NCI-H510A (cell line): ENCODE data around the gene RFPL3.
"Not testable (repeated sequence)": the region's sequence is repeated elsewhere in the genome, so short reads cannot be mapped to it uniquely, and the experiment has no call there.

Source experiments
- DNase-seq: peaks from one replicate; lab custom pipeline; 2025; lab: John Stamatoyannopoulos, UW

Gene RFPL3

DNA sequence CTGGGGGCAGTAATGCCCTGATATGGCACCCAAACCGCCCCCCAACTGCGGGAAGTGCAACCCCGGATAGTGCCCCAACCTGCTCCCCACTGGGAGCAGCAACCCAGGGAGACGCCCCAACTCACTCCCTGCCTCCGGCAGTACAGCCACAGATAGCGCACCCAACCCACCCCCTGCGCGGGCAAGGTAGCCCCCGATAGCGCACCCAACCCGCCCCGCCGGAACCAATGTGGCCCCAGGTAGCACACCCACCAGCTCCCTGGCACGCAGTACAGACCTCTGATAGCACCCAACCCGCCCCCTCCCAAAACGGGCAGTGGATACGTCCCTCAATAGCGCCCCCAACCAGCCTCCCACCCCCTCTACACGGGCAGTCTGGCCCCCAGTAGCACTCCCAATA is 3.8 kb upstream of the RFPL3 start:
- no peak for DNase-seq

DNA sequence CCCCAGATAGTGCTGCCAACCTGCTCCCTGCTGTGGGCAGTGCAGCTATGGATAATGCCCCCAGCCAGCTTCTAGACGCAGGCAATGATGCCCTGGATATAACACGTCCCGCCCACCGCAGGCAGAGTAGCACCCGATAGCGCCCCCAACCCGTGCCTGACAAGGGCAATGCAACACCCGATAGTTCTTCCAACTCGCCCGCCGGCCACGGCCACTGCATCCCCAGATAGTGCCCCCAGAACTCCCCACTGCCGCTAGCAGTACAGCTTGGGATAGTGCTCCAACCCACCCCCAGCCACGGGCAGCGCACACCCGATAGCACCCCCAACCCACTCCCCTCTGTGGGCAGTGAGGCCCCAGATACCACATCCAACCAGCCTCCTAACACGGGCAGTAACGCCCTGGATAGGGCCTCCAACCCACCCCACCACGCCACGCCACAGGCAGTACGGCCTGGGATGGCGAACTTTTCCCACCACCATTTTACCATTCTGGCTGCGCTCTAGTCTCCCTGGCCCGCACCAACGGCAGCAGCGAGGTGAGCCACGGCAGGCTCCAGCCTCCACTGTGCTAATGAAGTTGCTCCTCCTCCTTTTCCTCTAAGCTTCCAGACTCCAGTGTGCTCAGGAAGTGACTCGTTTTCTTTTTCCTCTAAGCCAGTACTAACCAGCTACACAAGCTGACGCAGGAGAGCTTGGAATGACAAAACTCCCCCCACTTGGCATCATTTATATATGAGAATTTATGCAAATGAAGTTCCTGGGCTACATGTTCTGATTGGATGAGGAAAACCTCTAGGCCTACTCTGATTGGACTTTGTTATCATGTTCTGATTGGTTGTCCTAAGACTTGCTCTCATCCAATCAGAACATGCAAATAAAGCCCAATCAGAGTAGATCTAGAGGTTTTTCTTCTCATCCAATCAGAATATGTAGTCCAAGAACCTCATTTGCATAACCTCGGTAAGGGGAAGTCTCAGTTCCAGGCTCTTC is 3.0 kb upstream of the RFPL3 start:
- DNase-seq = no peak

DNA sequence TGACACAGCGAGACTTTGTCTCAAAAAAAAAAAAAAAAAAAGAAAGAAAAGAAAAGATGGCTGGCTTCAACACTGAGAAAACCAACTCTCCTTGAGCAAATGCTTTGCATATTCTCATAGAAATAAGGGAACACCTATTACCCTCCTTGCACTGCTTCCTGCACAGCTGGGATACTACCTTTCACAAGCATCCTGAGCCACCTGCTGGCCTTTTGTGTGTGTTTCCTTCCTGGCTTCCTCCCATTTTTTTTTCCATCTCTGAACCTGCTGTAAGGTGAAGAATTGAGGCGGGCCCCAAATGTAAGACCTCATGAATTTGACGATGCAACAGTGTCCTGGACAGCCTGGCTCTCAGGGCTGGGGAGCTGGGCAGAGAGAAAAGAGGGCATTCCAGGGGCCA is 1.9 kb upstream of the RFPL3 start:
- no peak for DNase-seq

DNA sequence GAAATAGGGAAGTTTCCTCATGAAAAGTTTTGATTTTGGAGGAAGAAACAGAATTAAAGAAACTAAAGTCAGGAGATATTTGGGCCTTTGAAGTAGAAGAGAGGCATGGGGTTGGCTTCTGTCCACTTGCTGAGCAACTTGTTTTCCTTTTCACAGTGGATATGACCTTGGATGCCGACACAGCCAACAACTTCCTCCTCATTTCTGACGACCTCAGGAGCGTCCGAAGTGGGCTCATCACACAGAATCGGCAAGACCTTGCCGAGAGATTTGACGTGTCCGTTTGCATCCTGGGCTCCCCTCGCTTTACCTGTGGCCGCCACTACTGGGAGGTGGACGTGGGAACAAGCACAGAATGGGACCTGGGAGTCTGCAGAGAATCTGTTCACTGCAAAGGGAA is 2.4 kb downstream of the RFPL3 start:
- DNase-seq = not testable (repeated sequence)

DNA sequence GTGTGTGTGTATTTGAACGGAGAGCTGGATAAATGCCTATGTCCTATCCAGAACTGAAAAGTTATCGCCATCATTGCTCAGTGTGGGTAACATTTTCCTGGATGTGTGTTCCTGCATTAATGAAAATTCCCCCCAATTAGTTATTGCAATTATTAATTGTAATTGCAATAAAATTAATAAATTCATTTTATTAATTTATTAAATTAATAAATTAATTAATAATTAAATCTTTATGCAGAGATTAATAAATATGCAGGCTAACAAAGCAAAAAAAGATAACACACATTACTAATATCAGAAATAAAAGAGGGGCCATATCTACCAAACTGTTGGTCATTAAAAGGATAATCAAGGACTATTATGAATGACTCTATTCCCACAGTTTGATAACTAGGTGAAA is 3.6 kb downstream of the RFPL3 start:
- no peak for DNase-seq

DNA sequence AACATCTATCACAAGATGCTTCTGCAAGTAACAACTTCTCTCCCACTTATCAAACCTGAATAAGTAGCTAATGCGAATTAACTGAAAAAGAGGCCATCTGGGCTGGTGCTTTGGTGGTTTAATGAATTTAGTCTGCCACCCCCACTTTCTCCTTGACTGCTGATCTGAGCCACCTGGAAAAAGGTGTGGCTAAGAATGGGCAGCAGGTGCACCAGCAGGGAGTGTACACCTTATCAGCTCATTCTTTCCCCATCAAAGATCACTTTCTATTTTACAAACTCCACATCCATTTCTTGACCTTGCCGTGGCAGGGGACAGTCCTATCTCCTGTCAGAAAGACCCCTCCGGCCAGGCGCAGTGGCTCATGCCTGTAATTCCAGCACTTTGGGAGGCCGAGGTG is 6.5 kb downstream of the RFPL3 start:
- DNase-seq = no peak

DNA sequence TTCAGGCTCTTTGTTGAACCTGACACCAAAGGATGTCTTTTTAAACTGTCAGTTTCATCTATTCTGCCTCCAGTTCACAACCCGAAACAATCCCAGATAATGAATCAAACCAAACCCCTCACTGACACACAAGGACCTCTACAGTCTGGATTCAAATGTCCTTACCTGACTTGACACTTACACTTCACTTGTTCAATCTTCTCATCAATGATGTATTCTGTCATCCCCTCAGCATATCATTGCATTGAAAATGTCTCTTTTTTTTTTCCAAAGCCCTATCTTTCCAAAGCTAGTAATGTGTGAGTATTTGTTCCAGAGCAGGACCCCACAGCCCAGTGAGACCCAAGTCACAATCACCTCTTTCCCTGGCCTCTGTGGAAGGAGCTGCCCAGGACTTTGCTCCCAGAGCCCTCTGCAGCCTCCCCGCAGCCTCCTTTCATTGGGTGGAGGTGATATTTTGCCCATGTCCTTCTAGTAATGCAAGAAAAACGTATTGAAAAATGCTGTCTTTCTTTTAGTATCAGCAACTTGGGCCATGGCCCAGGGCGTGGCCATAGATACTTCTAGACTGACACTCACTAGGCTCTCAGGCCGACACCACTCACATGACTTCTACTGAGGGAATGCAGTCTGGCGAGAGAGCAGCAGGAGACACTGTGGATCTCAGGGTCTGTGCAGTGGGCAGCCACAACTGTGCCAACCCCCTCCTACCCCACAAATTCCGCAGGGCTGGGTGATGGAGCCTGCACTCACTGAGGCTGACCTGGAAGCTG is 18.2 kb downstream of the RFPL3 start:
- no peak for DNase-seq

DNA sequence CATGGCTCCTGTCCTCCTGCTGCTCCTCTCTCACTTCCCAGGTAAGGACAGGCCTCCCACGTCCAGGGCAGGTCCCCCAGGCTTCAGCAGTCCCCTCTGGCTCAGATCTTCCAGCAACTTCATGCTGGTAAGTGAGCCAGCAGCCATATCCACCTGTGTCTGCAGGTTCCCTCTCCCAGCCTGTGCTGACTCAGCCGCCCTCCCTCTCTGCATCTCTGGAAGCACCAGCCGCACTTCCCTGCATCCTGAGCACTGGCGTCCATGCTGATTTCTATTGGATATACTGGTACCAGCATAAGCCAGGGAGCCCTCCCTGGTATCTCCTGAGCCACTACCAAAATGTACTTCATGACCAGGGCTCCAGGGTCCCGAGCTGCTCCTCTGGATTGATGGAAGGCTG is 19.0 kb downstream of the RFPL3 start:
- DNase-seq = no peak

DNA sequence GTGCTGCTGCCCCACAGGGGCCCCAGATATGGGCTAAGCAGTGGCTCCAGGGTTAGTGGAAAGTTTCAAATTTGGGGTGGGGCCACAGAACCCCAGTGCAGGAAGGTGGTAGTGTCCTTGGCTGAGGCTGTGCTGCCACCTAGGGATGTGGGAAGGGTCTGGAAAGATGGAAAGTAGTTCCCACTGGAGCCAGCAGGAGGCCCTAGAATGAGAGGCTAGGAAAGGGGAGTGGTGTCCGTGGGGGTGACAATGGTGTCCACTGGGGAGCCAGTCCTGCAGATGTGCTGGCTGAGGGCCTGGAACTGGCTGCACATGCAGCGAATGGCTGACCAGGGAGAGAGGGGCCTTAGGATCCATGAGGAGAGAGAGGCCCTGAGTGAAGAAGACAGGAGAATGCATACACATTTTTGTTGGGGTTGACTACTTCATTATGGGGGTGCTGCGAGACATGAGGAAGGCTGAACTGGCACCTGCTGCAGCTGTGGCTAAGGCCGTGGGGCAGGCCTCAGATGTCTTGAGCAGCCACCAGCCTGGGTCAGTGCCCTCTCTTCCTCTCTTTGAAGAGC is 21.1 kb downstream of the RFPL3 start:
- DNase-seq = no peak

DNA sequence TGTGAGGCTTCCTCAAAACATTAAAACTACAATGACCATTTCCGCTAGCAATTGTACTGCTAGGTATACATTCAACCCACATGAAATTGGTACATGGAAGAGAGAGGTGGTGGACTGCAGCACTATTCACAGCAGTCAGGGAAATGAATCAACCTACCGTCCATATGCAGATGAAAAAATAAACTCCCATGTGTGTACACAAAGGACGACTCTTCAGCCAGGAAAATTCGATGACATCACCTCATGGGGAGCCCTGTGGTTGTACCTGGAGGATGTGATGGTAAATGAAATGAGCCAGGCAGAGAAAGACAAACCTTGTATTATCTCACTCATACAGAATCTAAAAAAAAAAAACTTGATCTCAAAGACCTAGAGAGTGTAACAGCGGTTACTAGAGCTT is 23.3 kb downstream of the RFPL3 start:
- no peak for DNase-seq

DNA sequence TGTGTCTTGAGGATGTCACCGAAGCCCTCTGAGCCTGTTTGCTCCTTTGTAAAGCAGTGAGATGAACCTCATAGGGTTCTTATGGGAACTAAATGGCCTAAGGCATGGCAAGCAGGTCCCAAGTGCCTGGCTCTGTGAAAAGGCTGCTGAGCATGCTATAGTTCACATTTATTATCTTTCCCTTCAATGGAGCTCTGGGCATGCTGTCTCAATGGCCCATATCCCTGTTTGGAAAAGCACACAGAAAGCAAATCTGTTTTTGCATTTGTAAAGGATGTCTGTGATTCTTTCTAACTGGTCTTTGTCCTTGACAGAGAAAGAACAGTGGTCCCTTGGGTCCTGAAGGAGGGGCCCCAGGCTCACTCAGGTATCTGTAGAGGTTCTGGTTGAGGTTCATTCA is 28.0 kb downstream of the RFPL3 start:
- no peak for DNase-seq

DNA sequence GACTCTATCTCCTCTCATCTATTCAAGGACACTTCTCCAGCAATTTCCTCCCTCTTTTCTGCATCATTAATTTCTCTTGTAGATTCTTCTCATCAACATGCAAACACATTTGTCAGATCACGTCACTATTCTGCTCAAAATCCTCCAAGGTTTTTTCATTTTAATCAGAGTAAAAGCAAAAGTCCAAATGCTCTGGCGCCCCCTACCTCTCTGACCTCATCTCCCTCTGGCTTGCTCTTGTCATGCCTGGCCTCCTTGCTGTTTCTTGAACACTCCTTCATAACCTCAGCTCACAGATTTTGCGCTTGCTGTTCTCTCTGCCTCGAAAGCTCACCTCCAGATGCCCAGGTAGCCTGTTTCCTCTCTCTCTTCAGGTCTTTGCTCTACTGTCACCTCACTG is 32.0 kb downstream of the RFPL3 start:
- DNase-seq = no peak

DNA sequence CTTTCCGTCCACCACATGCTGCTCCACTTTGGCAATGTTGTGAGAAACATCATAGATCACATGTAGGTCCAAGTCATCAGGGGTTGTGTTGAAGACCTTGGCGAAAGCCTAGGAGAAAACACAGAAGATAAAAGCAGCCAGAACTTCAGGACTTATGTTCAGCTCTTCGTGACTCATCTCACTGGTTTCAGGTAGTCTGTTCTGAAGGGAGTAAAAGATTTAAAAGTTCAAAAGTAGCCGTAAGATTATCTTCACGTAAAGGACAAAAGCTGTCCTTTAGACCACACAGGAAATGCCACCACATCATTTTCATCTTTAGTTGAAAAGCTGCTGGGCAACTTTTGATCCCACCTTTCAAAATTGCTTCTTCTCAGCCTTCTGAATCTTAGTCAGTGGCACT is 37.4 kb downstream of the RFPL3 start:
- DNase-seq = no peak

DNA sequence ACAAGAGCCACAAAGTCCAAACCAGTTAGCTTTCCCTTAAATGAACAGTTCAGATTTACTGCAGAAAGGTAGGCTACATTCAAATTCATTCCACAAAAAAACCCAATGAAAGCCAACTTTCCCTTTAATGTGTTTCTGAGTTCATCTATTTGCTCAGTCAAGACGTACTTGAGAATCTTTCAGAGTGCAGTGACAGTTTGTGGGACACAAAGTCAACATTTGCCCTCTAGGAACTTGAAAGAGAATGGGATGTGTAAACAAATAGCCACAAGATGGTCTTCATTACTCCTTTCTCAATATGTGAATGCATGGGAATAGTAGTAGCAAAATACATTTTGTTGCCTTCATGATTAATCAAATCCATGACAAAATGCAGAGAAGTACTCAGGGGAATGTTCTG is 38.6 kb downstream of the RFPL3 start:
- DNase-seq = no peak

DNA sequence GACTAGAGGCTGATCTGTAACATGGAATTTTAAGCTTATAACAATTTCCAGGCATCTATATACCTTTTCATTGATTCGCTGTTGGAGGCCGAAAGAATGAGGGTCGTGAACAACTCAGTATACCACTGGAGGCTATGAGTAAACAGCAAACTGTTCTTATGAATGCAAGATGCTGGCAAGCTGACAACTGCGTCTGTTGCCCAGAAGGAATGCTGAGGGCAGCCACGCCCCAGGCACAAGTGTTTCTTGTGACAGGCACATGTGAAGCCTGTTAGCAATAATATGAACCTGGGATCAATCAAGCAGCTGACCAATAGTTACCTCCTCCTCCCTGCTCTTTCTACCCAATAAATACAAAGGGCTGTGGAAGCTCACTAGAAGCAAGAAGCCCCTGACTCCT is 39.1 kb downstream of the RFPL3 start:
- DNase-seq = no peak

DNA sequence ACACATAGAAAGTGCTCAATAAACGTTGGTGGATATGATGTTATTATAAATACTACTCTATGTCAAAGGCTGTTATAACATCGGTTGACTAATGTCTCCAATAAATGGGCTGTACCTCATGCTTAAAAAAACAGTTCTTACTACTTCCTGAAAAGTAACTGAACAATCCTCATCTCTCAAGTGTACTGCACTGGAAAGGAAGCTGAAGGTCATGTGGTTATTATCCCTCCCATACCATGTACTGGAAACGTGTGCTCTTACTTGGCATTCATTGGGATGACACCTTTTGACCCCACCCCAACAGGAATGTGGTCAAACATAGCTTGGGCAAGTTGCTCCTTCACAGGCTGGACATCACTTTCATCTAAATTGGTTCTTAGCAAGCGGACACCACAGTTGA is 43.8 kb downstream of the RFPL3 start:
- no peak for DNase-seq

DNA sequence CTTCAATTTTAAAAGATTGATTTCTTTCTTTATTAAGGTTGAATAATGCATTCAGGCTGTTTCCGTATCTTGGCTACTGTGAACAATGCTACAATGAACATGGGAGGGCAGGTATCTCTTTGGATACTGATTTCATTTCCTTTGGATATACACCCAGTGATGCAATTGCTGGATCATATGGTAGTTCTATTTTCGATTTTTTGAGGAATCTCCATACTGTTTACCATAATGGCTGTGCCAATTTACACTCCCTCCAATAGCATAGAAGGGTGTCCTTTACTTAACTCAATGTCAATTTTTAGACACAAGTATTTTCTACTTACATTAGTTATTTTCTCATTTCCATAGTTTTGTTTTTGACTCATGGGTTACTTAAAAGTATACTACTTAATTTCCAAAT is 46.4 kb downstream of the RFPL3 start:
- no peak for DNase-seq

DNA sequence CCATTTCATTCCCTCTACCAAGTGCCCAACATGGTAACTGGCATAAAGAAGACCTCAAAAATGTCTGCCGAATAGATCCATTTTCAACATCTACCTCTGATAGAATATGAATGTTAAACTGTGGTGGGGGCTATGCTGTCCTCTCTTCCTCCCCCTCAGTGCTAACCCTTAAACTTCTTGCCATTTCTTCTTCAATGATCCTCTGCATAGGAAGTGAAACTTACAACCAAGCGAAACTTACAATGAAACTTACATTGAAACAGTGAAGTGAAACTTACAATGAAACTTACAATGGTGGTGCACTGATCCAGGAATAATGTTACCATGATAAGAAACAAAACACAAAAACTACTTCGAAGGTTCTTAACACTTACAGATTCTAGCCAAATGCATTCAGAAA is 49.6 kb downstream of the RFPL3 start:
- no peak for DNase-seq

DNA sequence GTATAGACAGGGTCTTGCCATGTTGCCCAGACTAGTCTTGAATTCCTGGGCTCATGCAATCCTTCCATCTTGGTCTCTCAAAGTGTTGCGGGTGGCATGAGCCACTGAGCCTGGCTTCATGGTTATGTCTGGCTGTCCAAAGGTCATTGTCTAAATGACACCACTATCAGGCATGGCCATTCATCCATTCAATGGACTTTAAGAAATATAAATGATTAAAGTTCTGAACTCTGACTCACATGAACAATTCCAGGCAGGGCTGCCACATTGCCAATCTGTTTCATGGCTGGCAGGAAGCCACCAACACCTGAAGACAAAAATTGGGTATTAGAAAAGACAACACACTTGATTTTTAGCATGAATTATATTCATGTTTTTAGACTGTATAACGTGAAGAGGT is 50.3 kb downstream of the RFPL3 start:
- no peak for DNase-seq

DNA sequence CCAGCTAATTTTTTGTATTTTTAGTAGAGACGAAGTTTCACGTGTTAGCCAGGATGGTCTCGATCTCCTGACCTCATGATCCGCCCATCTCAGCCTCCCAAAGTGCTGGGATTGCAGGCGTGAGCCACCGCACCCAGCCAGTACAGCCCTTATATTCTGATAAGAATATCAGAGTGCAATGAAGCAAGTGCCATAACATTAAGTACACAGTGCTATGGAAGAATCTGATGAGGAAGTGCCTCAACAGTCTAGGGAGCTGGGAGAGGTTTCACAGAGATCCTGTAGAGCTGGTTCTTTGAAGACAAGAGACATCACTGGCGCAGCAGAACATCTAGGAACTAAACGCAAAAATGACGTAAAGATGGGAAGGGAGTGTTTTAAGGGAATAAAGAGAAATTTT is 52.3 kb downstream of the RFPL3 start:
- DNase-seq = no peak

DNA sequence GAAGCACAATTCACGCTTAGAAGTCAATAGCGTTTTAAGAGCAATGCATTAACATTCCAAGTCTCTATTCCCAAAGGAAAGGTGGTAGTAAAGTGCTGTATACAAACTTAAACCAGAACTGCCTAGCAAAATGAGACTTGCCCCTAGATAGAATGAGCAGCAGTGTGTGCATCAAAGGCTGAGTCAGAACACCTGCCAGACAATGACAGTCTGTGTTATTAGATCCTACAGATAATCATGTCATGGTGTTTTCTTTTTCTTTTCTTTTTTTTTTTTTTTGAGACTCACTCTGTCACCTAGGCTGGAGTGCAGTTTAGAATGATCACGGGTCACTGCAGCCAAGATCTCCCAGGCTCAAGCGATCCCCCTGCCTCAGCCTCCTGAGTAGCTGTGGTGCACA is 52.8 kb downstream of the RFPL3 start:
- DNase-seq = no peak
